GM11168 (cell line): ENCODE data around the gene KCNJ18.
"Not testable (repeated sequence)": the region's sequence is repeated elsewhere in the genome, so short reads cannot be mapped to it uniquely, and the experiment has no call there.

Experiments
- in situ Hi-C: fragments of 300-500 bp; cut with MboI; formaldehyde crosslinking; loops from one replicate; pipeline ENCODE4 v1.12.0; 2022; ENCODE audit warnings: low sequenced_read_pairs; ENCODE audit not compliant: unreplicated experiment

The KCNJ18 gene

DNA sequence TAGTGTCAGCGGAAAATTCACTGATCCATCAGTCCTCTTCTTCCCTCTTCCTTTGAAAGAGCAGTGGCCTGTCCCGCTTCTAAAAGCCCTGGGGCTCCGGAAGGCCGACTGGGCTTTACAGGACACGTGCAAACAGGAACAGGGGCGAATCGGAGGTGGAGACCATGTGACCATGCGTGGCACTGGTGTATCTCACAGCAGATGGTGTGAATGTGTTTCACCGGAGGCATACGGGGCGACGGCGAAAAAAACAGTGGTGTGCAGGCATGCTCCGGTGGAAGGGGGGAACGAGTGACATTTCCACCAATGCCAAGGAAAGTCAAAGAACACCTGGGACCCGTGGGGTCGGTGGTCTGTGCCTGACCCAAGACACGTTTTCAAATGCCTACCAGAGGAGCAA, 8.4 kb upstream of the KCNJ18 start:
- in situ Hi-C loops, result not testable (repeated sequence)

DNA sequence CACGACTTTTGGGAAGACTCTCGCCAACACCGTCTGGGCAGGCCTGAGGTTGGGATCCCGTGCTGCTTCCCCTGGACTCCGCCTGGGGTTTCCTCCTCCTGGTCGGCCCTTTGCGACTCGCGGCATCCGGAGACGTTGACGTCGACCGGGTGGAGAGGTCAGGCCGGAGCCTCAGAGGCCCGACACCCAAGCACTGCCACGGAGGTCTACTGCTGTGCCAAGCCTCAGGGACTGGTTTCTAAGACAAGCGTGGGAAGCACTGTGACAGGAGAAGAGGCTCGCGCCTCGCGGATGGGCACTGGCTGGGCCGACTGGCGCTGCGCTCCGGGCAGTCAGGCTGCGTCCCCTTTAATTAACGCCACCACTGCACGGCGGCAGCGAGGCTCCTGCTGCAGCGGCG, 7.9 kb upstream of the KCNJ18 start:
- in situ Hi-C loops, result not testable (repeated sequence)

DNA sequence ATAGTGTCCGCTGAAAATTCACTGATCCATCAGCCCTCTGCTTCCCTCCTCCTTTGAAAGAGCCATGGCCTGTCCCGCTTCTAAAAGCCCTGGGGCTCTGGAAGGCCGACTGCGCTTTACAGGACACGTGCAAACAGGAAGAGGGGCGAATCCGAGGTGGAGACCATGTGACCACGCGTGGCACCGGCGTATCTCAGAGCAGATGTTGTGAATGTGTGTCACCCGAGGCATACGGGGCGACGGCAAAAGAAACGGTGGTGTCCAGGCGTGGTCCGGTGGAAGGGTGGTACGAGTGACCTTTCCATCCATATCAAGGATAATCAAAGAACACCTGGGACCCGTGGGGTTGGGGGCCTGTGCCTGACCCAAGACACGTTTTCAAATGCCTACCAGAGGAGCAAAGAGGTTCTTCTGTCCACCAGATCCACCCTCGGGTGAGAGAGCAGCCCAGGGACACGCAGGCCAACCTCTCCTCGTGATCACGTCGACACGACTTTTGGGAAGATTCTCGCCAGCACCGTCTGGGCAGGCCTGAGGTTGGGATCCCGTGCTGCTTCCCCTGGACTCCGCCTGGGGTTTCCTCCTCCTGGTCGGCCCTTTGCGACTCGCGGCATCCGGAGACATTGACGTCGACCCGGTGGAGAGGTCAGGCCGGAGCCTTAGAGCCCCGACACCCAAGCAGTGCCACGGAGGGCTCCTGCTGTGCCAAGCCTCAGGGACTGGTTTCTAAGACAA, 7.1 kb upstream of the KCNJ18 start:
- in situ Hi-C loops, result not testable (repeated sequence)

DNA sequence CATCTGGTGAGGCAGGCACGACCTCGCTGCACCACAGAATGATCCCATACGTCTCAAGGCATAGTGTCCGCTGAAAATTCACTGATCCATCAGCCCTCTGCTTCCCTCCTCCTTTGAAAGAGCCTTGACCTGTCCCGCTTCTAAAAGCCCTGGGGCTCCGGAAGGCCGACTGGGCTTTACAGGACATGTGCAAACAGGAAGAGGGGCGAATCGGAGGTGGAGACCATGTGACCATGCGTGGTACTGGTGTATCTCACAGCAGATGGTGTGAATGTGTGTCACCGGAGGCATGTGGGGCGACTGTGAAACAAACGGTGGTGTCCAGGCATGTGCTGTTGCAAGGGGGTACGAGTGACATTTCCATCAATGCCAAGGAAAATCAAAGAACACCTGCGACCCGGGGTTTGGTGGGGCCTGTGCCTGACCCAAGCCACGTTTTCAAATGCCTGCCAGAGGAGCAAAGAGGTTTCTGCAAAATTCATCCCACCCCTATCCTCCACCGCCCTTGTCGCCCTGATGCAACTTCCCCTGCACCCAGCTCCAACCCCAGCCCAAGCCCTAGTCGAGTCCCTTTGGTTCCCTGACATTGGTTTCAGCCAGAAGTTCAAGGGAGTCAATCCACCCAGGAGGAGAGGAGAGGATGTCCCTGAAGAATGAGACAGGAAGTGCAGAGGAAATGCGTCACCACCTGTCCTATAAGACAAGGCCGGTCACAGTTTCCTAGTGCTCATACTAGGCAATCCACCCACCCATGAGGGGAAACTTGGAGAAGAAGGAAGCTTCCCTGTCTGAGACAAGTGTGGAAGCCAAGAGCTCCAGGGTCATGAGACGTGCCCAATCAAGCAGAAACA, 5.9 kb upstream of the KCNJ18 start:
- in situ Hi-C loops, result no loop called here

DNA sequence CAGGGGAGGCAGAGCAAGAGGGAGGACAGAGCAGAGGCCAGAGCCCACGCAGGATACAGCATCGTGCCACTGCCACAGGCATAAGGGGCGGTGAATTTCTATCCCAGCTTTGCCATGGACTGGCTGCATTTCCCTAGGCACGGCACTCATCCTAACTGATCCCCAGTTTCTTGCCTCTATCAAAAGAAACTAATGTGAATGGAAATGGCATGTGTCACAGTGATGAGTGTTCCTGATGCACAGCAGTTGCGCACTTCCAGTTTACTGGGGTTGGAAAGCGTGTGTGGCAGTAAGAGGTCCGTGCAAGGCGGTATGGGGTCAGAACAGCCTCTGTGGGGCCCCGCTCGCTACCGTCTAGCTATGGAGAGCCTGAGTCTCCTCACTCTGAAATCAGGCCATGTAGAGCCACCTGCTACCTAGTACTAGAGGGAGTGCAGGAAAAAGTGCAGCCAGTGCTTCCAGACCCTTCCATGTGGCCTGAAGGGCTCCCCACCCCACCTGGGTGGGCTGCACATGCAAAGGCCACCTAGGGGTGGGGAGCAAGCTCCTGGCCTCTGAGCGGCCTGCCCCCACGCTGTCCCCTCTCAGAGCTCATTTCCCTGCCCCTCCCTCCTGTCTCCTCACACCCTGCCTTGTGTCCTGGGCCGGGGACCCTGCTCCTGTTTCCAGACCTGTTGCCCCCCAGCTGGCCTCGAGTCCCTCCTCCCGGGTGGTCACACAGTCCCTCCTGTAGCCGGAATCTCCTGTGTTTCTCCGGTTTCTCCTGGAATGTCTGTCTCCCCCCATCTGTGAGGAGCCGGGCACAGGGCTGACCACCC, 5.0 kb upstream of the KCNJ18 start:
- in situ Hi-C loops, result no loop called here

DNA sequence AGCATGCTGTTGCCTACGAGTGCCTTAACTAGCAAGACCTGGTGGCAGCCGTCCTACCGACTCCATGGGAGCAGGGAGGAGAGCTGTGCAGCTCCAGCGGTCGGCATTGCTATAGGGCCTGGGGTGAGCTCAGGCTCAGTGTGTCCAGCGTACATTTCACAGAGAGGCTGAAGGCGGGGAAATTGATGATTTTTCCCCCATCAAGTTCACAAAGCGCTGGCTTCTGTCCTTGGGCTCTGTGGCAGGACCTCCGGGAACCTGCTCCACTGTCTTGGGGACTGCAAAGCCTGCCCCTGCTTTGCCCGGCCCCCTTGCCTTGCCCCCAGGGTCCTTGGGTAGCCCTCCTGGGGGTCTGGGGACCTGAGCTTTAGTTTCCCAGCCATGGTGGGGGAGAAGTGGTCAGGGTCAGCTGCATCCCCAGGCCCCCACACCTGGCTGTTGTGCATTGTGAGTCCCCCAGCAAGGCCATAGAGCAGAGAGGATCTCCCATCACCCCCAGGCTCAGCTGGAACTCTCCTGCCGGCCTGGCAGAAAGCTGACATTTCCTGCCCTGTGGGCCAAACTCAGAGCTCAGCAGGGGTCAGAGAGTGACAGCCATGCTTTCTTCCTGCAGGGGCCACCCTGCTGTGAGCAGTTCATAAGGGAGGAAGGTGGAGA, 3.9 kb upstream of the KCNJ18 start:
- in situ Hi-C loops, result no loop called here

DNA sequence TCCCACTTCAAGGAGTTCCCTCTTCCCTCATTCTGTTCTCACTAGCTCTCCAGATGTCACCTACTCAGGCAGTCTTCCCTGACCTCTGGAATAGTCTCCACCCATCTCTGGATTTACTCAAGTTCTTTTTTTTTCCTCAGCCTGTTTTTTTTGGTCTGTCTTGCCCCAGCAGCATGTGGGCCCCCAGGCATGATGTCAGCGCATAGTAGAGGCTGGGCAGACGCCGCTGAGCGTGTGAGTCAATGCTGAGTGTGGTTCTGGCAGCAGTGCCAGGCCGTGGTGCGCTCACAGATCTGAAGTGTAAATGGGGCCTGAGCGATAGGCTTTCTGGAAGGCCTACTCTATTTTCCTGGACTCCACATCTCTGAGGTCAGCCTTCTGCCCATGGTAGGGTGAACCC, 2.7 kb upstream of the KCNJ18 start:
- in situ Hi-C loops, result no loop called here

DNA sequence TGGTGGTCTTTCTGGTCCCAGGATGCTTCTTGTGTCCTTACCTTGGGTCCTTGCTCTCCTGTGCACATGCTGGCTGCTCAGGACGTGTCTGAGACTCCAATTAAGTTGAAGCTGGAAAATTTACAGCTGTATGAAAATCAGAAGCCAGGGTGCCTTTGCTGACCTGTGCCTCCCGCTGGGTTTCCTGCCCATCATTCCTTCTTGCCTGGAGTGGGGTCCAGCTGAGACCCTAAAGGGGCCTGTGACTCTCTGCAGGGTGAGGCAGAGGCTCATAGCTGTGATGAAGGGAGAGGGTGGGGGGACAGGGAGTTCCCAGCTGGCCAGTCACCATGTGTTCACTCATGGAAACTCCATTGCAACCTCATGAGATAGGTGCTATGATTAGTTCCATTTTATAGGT, 1.5 kb upstream of the KCNJ18 start:
- in situ Hi-C loops, result not testable (repeated sequence)

DNA sequence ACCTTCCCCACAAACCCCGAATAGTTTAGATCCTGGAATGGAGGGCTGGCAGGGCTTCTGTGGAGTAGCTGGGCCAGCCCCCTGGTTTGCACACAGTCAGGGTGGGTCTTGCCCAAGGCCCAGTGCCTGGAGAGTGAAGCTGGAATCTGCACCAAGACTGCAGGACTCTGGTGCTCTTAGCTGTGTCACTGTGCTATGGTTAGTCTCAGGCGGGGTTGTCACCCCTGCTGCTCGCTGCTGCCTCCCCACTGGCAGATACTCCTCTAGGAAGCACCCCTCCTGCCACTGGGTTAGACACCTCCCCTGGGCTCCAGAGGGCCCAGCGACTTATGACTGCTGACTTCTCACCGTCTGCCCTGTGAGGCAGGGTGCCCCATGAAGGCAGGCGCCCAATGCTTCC, 842 bp upstream of the KCNJ18 start:
- in situ Hi-C loops, result not testable (repeated sequence)

DNA sequence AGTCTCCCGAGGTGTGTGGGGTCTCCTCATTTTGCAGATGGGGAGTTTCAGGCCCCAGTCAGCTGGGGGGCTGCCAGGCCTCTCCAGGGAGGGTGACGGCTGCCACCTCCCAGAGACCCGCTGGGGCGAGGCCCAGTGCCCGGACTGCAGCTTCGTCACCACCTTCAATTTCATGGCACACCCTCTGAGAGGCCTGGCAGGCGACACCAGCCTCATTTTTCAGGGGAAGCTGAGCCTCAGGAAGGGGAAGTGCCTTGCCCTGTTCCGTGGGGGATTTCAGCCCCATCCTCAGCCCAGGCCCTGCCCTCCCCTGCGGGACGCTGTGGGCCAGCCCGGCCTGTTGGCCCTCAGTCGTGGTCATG, 362 bp downstream of the KCNJ18 start:
- in situ Hi-C loops, result not testable (repeated sequence)

DNA sequence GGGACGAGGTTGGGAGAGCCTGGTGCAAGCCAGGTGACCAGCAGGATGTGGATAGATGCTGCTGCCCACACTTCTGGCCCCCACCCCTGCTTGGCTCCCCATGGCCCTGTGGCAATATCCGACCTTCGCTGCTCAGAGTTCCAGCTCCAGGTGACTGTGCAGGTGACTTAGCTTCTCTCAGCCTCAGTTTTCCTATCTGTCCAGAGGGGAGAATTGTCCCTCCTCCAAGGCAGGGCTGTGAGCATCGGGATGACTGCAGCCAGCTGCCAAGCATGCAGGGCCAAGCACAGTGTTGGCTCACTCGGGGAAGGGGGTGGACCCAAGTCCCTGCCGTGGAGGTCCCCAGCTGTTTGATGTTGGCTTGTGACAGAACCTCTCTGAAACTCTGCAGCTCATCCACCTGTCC, 1.1 kb downstream of the KCNJ18 start:
- in situ Hi-C loops, result not testable (repeated sequence)

DNA sequence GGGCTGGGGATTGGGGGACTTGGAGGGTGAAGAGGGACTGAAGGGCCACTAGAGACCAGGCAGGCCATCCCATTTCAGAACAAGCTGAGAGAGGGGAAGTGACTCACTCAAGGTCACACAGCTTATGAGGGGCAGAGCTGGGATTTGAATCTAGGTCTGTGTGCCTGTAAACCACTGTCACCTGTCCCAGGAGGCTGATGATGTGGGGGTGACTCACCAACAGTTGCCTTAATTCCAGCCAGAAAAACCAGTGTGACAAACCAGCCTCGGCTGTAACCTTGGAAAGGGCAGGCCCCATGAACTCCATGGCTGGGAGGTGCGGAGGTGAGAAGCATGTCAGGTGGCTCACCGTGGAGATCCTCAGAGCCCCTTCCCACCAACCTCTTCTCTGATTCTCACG, 1.6 kb downstream of the KCNJ18 start:
- in situ Hi-C loops, result not testable (repeated sequence)

DNA sequence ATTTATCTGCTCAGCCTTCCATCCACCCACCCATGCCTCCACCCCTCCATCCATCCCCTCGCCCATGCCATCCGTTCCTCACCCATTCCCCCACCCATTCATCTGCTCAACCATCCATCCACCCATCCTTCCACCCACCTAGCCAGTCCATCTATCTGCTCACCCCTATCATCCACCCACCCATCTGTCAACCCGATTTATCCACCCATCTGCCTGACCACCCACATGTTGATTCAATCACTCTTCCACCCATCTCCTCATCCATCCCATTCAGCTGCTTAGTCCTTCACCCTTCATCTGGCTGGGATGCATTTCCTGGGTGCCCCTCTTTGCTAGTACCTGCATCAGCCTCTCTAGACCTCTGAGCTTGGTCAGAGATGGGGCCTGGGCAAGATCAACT, 3.9 kb downstream of the KCNJ18 start:
- in situ Hi-C loops, result not testable (repeated sequence)

DNA sequence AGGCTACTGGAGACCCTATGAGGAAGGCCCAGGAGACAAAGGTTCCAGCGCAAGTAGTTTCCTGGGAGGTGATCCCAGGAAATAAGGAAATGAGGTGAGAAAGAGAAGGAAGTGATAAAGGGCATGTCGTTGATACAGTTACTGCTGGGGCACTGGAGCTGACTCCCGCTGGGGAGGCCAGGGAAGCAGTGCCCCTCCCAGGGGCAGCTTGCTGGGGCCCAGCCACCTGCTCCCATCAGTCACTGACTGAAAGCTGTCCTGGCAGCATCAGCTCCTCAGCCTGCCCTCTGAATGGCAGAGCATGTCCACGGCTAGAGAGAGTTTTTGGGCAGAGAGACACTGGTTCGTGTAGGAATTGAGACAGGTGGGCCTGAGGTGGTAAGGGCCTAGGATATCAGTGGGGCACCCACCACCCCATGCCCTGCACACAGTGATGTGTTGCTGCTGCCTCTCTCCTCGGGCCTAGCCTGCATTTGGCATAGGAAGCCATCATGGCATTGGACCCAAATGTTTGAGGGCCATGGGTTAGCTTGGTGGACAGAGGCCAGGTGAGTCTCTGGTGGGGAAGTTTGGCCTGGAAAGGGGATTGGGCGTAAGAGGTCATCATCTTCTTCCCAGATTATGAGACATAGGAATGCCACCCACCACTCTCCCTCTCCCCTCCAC, 4.7 kb downstream of the KCNJ18 start:
- in situ Hi-C loops, result not testable (repeated sequence)

DNA sequence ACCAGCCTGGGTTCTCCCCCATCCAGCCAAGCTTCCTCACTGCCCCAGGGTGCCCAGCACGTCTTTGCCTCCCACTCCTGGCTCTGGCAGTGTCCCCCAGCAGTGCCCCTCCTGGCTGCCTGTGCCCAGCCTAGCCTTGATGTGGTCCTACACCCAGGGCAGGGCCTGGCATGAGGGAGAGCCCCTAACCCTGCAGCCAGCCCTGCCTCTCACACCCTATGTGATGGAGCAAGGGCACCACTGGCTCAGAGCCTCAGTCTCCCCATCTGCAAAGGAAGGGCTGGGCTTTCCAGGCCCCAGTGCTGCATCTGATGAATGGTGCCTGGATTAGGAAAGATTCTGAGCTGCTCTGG, 5.2 kb downstream of the KCNJ18 start:
- in situ Hi-C loops, result not testable (repeated sequence)

DNA sequence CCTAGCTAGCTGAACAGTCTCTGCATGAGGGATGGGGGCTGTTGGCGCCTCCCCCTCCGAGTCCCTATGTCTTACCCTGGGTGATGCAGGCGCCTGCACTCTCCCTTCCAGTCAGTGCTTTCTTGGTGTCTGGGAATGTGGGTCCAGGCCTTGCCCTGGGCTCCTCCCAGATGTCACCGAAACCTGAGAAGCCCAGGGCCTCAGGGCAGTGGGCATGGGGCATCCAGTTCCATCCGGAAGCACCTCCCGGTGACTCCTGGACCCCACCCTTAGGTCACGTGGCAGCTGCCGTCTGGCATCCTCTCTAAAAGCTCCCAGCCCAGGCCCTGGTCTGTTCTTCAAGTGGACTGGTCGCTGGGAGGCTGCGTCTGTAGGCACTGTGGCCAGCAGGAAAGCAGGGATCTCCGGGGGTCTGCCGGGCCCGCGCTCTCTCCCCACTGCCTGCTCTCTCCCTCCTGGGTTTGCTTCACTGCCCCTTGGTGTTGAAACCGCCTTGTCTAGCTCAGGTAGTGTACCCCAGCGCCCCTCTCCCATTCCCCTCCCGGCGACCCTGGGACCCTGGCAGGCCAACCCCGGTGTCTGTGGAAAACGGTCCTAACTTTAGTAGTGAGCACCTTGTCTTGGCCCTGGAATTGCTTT, 6.2 kb downstream of the KCNJ18 start:
- in situ Hi-C loops, result not testable (repeated sequence)

DNA sequence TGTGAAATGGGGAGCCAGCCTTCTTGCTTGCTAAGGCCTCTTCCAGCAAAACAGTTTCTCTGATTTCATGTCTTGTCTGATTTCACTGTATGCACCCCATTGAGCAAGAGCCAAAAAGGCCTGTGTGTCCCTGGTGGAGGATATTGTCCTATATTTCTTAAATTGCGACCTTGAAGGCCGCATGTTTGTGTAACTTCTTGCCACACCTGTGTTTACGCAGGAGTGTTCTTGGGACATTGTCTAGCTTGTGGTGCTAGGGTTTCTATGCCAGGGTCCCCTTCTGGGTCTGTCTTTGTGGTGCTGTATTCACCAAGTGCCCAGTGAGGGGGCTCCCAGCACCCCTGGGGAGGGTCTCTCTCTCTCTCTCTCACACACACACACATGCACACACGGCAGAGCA, 6.8 kb downstream of the KCNJ18 start:
- in situ Hi-C loops, result not testable (repeated sequence)

DNA sequence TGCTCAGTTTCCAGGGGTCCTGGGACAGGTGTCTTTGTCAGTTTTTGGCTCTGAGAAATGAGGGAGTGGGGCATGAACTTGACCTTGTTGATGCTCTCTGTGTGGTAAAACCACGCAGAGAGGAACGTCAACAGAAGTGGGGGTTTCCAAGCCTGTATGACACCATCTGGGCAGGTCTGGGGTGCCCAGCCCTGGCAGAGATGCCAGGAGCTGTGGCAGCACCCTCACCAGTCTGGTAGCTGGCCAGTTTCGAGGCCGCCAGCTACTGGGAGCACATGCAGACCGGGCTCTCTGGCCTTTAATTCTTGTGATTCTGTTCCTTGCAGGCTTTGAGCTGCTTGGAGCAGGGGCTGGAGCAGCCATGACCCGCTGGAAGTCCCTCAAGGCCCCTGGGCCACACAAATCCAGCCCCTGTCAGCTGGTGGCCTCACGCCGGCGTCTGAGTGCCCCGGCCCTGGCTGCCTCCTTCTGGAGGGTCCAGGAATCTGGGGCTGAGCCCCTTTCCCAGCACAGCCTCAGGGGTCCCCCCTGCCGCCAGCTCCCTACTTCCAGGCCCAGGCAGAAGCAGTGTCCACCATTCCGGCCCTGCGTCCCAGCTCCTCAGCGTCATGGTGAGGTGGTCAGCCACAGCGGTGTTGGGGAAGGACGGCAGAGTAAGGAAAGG, 7.4 kb downstream of the KCNJ18 start:
- in situ Hi-C loops, result not testable (repeated sequence)

DNA sequence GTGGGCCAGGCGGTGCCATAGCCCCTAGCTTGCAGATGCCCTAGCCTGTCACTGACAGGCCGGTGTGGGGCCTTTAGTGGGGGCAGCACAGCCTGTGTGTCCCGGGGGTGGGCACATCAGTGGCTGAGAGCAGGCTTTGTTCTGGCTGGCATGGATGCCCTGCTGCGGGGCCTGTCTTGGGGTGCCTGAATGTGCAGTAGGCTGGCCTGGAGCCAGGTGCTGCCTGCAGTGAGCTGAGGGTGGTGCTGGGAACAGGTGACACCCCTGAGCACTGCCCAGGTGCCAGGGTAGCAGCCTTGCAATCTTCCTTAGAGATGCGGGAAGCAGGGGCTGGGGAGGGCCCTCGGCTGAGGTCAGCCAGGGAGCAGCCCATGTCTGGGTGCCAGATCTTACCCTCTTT, 8.8 kb downstream of the KCNJ18 start:
- in situ Hi-C loops, result not testable (repeated sequence)
